ENCODE results near the gene ANO1. TPM values are rescaled to one million over a fixed set of nuclear protein-coding genes. Genes with fewer than 3 reads are reported as not detected.

Gene ANO1
- total RNA-seq, 1 experiment from 2014 or later = 184 TPM

DNA sequence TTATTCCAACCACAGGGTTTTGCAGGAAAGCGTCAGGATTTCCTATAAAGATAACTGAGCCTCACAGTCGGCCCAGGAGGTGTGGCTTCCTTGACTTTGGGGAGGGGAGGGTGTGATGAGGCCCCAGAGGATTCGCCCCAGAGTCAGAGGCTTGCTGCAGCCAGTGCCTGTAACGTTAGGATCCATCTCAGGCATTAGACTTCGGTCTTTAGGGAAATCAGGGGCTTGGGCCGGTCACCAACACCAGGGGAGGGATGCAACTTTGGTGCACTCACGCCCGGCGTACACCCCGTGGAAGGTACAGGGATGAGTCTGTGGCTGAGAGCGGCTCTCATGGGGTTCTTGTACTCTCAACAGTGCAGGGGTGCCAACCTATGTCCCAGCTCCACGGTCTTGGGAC, 5.7 kb upstream of the ANO1 start:
- no peak for DNase-seq
- ChIA-PET CTCF (interaction anchor here (0.6 kb wide), 1 partner anchor 40 kb away, joined by 5 read pairs; no protein-coding TSS in a partner anchor), POLR2A (ENCODE audit: unreplicated experiment) (no interaction called here)
- H3K27me3 ChIP-seq (ENCODE audit: low read length) = no peaks in the 10 kb centered on the region
- H4K20me1 ChIP-seq (ENCODE audit: low read length) = no peaks in the 10 kb centered on the region
- H3K9ac ChIP-seq (ENCODE audit: low read length) = no peak overlapping the region
- TF ChIP-seq EZH2phosphoT487 (IDR thresholded peaks at IDR 0.05; ENCODE audit: borderline replicate concordance, low read length) (no peak), EZH2 (IDR thresholded peaks at IDR 0.05; ENCODE audit: low read length, unreplicated experiment) (no peak), CTCF (conservative IDR thresholded peaks at IDR 0.05; ENCODE audit: low read depth, low read length) (no peak)
- H2AFZ ChIP-seq (ENCODE audit: low read length) = no peak overlapping the region
- peaks cover 9% of the 10 kb centered on the region for H3K79me2 ChIP-seq (ENCODE audit: low read length)
- no peak overlapping the region for H3K4me2 ChIP-seq (ENCODE audit: low read length)
- no TSS peak for BruUV-seq (replicated peaks)
- no peak overlapping the region for H3K27ac ChIP-seq (ENCODE audit: low read length)
- H3K9me2 ChIP-seq (replicated peaks; ENCODE audit: low read length) = no peaks in the 10 kb centered on the region
- peaks cover 30% of the 10 kb centered on the region for H3K4me1 ChIP-seq (ENCODE audit: insufficient read depth, low read length)
- no peak for ATAC-seq
- H3K9me3 ChIP-seq (ENCODE audit: low read length) = no peaks in the 10 kb centered on the region
- no peak overlapping the region for H3K4me3 ChIP-seq (ENCODE audit: low read length)
- no peaks in the 10 kb centered on the region for H3K36me3 ChIP-seq (ENCODE audit: low read depth, low read length)
- no peaks in the 10 kb centered on the region for H3F3A ChIP-seq (ENCODE audit: low read length, unreplicated experiment)
- intact Hi-C loops (cut with micrococcal nuclease) = no loop called here

GRCh38 chr11:70072861-70073755, 5.0 kb upstream of the ANO1 start:
- Histone ChIP-seq H3K4me2 (ENCODE audit: low read length) (no peak overlapping the region), H3K9me3 (ENCODE audit: low read length) (no peaks in the 10 kb centered on the region), H3K27me3 (ENCODE audit: low read length) (no peaks in the 10 kb centered on the region), H3K27ac (ENCODE audit: low read length) (0 out of 2 replicates have a peak overlapping the region, but pooled peaks have one; percentile 6), H3K9ac (ENCODE audit: low read length) (no peak overlapping the region), H4K20me1 (ENCODE audit: low read length) (no peaks in the 10 kb centered on the region), H3K4me1 (ENCODE audit: insufficient read depth, low read length) (peaks cover 27% of the 10 kb centered on the region), H3F3A (ENCODE audit: low read length, unreplicated experiment) (no peaks in the 10 kb centered on the region), H2AFZ (ENCODE audit: low read length) (no peak overlapping the region), H3K9me2 (replicated peaks; ENCODE audit: low read length) (no peaks in the 10 kb centered on the region), H3K36me3 (ENCODE audit: low read depth, low read length) (no peaks in the 10 kb centered on the region), H3K79me2 (ENCODE audit: low read length) (peaks cover 15% of the 10 kb centered on the region), H3K4me3 (ENCODE audit: low read length) (no peak overlapping the region)
- no peak for TF ChIP-seq EZH2 (IDR thresholded peaks at IDR 0.05; ENCODE audit: low read length, unreplicated experiment)
- TF ChIP-seq CTCF (conservative IDR thresholded peaks at IDR 0.05; ENCODE audit: low read depth, low read length) = no peak
- no peak for TF ChIP-seq EZH2phosphoT487 (IDR thresholded peaks at IDR 0.05; ENCODE audit: borderline replicate concordance, low read length)
- intact Hi-C loops (cut with micrococcal nuclease) = no loop called here
- ATAC-seq (no peak), DNase-seq (no peak)
- no TSS peak for BruUV-seq (replicated peaks)
- CTCF ChIA-PET = interaction anchor here (0.6 kb wide), 1 partner anchor 40 kb away, joined by 5 read pairs; no protein-coding TSS in a partner anchor
- POLR2A ChIA-PET (ENCODE audit: unreplicated experiment) = no interaction called here

DNA sequence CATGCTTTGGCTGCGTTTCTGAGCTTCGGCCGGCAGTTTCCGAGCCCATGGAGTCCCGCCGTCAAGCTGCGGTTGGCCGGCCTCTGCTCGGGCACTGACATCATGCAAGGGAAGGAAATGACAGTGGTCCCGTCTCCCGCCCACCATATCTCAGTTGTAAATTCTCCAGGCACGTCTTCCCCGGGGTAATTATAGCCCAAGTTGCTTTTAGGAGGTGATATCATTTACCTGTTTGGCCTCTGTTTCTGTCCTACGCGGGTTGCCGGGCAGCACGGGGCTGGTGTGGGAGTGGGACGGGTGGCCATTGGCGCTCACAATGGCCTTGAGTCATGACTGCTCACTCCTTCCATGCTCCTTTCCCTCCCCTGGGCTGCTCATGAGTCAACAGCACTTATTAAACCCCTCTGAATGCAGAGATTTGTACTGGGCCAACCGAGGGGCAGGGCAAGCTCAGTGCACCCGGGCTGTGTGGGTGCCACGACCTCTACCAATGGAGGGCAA, 4.2 kb upstream of the ANO1 start:
- no peaks in the 10 kb centered on the region for H3K27me3 ChIP-seq (ENCODE audit: low read length)
- no peak overlapping the region for H2AFZ ChIP-seq (ENCODE audit: low read length)
- peak overlapping the region; percentile 6; the same call in 1 of the 2 replicates for H3K27ac ChIP-seq (ENCODE audit: low read length)
- BruUV-seq (replicated peaks) = no TSS peak
- DNase-seq (peak; percentile 57), ATAC-seq (no peak)
- H4K20me1 ChIP-seq (ENCODE audit: low read length) = no peaks in the 10 kb centered on the region
- no peaks in the 10 kb centered on the region for H3K36me3 ChIP-seq (ENCODE audit: low read depth, low read length)
- peaks cover 20% of the 10 kb centered on the region for H3K79me2 ChIP-seq (ENCODE audit: low read length)
- no peaks in the 10 kb centered on the region for H3F3A ChIP-seq (ENCODE audit: low read length, unreplicated experiment)
- H3K4me1 ChIP-seq (ENCODE audit: insufficient read depth, low read length) = peaks cover 20% of the 10 kb centered on the region
- H3K9me3 ChIP-seq (ENCODE audit: low read length) = no peaks in the 10 kb centered on the region
- H3K4me3 ChIP-seq (ENCODE audit: low read length) = no peak overlapping the region
- TF ChIP-seq EZH2phosphoT487 (IDR thresholded peaks at IDR 0.05; ENCODE audit: borderline replicate concordance, low read length) (no peak), CTCF (conservative IDR thresholded peaks at IDR 0.05; ENCODE audit: low read depth, low read length) (no peak), EZH2 (IDR thresholded peaks at IDR 0.05; ENCODE audit: low read length, unreplicated experiment) (no peak)
- ChIA-PET CTCF (no interaction called here), POLR2A (ENCODE audit: unreplicated experiment) (no interaction called here)
- intact Hi-C loops (cut with micrococcal nuclease) = no loop called here
- no peak overlapping the region for H3K4me2 ChIP-seq (ENCODE audit: low read length)
- no peak overlapping the region for H3K9ac ChIP-seq (ENCODE audit: low read length)
- no peaks in the 10 kb centered on the region for H3K9me2 ChIP-seq (replicated peaks; ENCODE audit: low read length)

Data from PC-3 (cell line).